OCI-LY3 (cell line): Measurements from ENCODE around the gene CYP4F3.
A peak's percentile ranks its signal among the peaks of the same experiment; 100 is the strongest.

Experiments used
- H2AFZ ChIP-seq: fragments of 200-600, 300-600 bp; shearing (Covaris generic); 2 replicates; pipeline ENCODE4 v1.6.0; 2014; ENCODE audit warnings: antibody characterized with exemption, low read depth, low read length
- H3K27ac ChIP-seq: fragments of 200-600, 300-600 bp; sonication (generic); 2 replicates; pipeline ENCODE4 v1.5.1; 2014; ENCODE audit warnings: mild to moderate bottlenecking, low read length, moderate library complexity, mixed read lengths
- H3K27me3 ChIP-seq: fragments of 200-600, 300-600 bp; sonication (generic); 2 replicates; pipeline ENCODE4 v1.6.1; 2014; ENCODE audit warnings: low read depth, low read length, mixed read lengths
- H3K36me3 ChIP-seq: fragments of 200-600, 300-600 bp; sonication (generic); replicated peaks from 2 replicates; pipeline ENCODE3; 2014; ENCODE audit warnings: low read depth, low read length, mixed read lengths
- H3K4me1 ChIP-seq: fragments of 300-600, 200-600 bp; sonication (generic); 2 replicates; pipeline ENCODE4 v1.6.1; 2014; ENCODE audit warnings: low read length, mixed read lengths
- H3K4me2 ChIP-seq: fragments of 200-600, 300-600 bp; sonication (generic); 2 replicates; pipeline ENCODE4 v1.6.1; 2014; ENCODE audit warnings: low read length, mixed read lengths
- H3K4me3 ChIP-seq: fragments of 300-600, 200-600 bp; sonication (generic); 2 replicates; pipeline ENCODE4 v1.5.1; 2014; ENCODE audit warnings: antibody characterized with exemption, mild to moderate bottlenecking, low read length, moderate library complexity
- H3K79me2 ChIP-seq: fragments of 300-600, 200-600 bp; shearing (Covaris generic); 2 replicates; pipeline ENCODE4 v1.6.1; 2014; ENCODE audit warnings: mild to moderate bottlenecking, low read length, mixed read lengths
- H3K9ac ChIP-seq: fragments of 300-600, 200-600 bp; shearing (Covaris generic); 2 replicates; pipeline ENCODE4 v1.6.0; 2014; ENCODE audit warnings: mild to moderate bottlenecking, low read length, moderate library complexity
- H3K9me3 ChIP-seq: fragments of 200-600, 300-600 bp; shearing (Covaris generic); 2 replicates; pipeline ENCODE4 v1.6.1; 2014; ENCODE audit warnings: low read length, mixed read lengths; ENCODE audit not compliant: insufficient read depth
- H4K20me1 ChIP-seq: fragments of 200-600, 300-600 bp; sonication (generic); 2 replicates; pipeline ENCODE4 v1.6.1; 2016; ENCODE audit warnings: low read length, mixed read lengths; ENCODE audit not compliant: insufficient read depth
- EZH2phosphoT487 ChIP-seq: fragments of 200-600 bp; shearing (Covaris generic); IDR thresholded peaks from 2 replicates; pipeline ENCODE4 v1.6.1; 2018; ENCODE audit warnings: antibody characterized with exemption, mixed run types, low read depth
- TF ChIP-seq, protein P1 (sequence below): fragments of 200-600, 300-600 bp; sonication (generic); IDR thresholded peaks from 2 replicates; pipeline ENCODE4 v1.5.1; 2014; ENCODE audit warnings: antibody characterized with exemption, low read length, low read depth

CYP4F3 gene

DNA sequence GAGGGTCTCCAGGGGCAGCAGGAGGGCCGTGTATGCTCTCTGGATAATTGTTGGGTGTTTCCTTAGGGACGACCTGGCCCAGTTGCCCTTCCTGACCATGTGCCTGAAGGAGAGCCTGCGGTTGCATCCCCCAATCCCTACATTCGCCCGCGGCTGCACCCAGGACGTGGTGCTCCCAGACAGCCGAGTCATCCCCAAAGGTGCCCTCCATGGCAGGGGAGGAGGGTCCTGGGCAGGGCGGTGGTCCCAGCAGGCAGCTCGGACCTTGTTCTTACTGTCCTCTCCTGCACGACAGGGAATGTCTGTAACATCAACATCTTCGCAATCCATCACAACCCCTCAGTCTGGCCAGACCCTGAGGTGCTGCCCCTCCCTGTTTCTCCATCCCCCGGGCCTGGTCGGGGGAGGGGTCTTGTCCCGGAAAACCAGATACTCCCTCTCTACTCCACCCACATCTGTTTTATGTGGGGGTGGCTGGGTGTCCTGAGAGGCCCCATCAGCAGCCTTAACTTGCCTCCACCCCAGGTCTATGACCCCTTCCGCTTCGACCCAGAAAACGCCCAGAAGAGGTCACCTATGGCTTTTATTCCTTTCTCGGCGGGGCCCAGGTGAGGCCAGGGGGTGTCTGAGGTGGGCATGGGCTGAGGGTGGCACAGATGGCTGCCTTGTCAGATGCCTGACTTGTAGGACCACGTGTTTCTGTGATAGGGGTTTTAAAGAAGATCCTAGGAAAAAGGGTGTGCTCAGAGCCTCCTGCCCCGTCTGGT is 12.3 kb upstream of the CYP4F3 start:
- H3K4me2 ChIP-seq, result no peak overlapping the region
- H3K36me3 ChIP-seq, result no peaks in the 10 kb centered on the region
- peaks cover 3% of the 10 kb centered on the region; the same call in 1 of the 2 replicates for H3K4me1 ChIP-seq
- H3K79me2 ChIP-seq, result no peaks in the 10 kb centered on the region
- H2AFZ ChIP-seq, result no peak overlapping the region
- no peak overlapping the region for H3K4me3 ChIP-seq
- no peak overlapping the region for H3K9ac ChIP-seq
- H3K27me3 ChIP-seq, result no peaks in the 10 kb centered on the region
- no peaks in the 10 kb centered on the region for H3K9me3 ChIP-seq
- no peak for TF ChIP-seq EZH2phosphoT487
- TF ChIP-seq, protein P1, sequence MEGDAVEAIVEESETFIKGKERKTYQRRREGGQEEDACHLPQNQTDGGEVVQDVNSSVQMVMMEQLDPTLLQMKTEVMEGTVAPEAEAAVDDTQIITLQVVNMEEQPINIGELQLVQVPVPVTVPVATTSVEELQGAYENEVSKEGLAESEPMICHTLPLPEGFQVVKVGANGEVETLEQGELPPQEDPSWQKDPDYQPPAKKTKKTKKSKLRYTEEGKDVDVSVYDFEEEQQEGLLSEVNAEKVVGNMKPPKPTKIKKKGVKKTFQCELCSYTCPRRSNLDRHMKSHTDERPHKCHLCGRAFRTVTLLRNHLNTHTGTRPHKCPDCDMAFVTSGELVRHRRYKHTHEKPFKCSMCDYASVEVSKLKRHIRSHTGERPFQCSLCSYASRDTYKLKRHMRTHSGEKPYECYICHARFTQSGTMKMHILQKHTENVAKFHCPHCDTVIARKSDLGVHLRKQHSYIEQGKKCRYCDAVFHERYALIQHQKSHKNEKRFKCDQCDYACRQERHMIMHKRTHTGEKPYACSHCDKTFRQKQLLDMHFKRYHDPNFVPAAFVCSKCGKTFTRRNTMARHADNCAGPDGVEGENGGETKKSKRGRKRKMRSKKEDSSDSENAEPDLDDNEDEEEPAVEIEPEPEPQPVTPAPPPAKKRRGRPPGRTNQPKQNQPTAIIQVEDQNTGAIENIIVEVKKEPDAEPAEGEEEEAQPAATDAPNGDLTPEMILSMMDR, result no peak
- no peak overlapping the region for H3K27ac ChIP-seq
- H4K20me1 ChIP-seq, result peaks cover 6% of the 10 kb centered on the region

DNA sequence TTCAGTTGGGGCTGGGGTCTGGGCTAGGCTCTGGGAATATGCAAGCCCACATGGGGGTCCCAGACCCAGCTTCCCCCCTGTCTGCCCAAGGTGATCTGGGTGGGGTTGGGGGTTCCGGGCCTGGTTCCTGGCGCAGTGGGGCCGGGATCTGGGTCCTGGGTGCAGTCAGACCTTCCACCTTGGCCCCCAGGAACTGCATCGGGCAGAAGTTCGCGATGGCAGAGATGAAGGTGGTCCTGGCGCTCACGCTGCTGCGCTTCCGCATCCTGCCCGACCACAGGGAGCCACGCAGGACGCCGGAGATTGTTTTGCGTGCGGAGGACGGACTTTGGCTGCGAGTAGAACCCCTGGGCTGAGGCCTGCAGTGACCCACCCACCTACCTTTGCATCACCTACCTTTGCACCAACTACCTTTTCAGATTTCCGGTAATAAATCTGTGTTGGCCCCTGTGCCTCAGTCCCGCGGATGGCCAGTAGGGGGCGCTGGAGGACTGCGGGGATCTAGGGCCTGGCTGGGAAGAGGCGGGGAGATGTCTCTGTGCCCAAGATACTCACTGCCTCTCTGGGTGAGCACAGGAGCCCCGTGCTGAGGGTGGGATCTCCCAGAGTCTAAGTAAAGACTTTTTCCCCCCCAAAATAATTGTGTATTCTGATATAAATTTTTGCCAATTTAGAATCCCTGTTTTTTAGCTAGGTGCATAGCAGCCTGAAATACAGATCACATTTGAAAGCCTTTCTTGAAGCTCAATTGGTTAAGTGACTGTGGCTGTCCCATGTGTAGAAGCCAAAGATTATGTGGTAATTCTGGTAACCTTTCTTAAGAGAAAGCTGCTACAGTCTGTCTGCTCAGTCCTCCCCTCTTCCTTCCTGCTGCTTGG is 11.5 kb upstream of the CYP4F3 start:
- H3K4me1 ChIP-seq, result peaks cover 3% of the 10 kb centered on the region; the same call in 1 of the 2 replicates
- no peak overlapping the region for H3K9ac ChIP-seq
- no peaks in the 10 kb centered on the region for H3K27me3 ChIP-seq
- no peaks in the 10 kb centered on the region for H3K36me3 ChIP-seq
- H3K9me3 ChIP-seq, result no peaks in the 10 kb centered on the region
- no peak overlapping the region for H2AFZ ChIP-seq
- TF ChIP-seq, protein P1, result peak; percentile 94
- TF ChIP-seq EZH2phosphoT487, result no peak
- H3K4me2 ChIP-seq, result no peak overlapping the region
- H3K4me3 ChIP-seq, result no peak overlapping the region
- H3K27ac ChIP-seq, result no peak overlapping the region
- no peaks in the 10 kb centered on the region for H4K20me1 ChIP-seq
- H3K79me2 ChIP-seq, result no peaks in the 10 kb centered on the region

DNA sequence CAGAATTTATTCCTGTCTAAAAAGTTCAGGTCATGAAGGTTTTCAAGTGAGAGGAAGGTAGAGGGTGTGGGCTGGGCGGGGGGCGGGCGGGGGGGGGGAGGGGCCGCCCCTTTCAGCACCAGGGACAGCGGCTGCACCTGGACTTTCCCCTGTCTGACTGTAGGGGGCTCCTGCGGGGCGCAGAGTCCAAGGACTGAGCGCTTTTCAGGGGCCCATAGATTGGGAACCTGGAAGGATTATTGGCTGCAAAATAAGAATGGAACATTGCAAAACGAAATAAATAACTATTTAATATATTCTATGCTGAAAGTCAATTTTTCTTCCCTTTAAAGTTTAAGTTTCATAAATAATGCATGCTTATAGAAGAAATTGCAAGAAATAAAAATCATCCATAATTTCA is 8.9 kb upstream of the CYP4F3 start:
- no peaks in the 10 kb centered on the region for H3K9me3 ChIP-seq
- no peaks in the 10 kb centered on the region for H3K36me3 ChIP-seq
- H3K79me2 ChIP-seq, result no peaks in the 10 kb centered on the region
- no peak overlapping the region for H2AFZ ChIP-seq
- H4K20me1 ChIP-seq, result no peaks in the 10 kb centered on the region
- peaks cover 3% of the 10 kb centered on the region; the same call in 1 of the 2 replicates for H3K4me1 ChIP-seq
- no peak for TF ChIP-seq EZH2phosphoT487
- TF ChIP-seq, protein P1, result 0 out of 2 replicates have a peak, but pooled peaks have one; percentile 6
- H3K27ac ChIP-seq, result no peak overlapping the region
- H3K9ac ChIP-seq, result no peak overlapping the region
- H3K27me3 ChIP-seq, result peaks cover 6% of the 10 kb centered on the region; the same call in 1 of the 2 replicates
- H3K4me3 ChIP-seq, result no peak overlapping the region
- no peak overlapping the region for H3K4me2 ChIP-seq
